Endothelial cell of hepatic sinusoid (primary cell): ENCODE results near the gene TBX6.

Experiments used
- in situ Hi-C: cut with HindIII; loops from 2 replicates; pipeline ENCODE4 v1.10.0; 2017; ENCODE audit warnings: low sequenced_read_pairs

TBX6 gene

GRCh38 chr16:30113711-30114333, 22.1 kb upstream of the TBX6 start:
- in situ Hi-C loops = no loop called here

DNA sequence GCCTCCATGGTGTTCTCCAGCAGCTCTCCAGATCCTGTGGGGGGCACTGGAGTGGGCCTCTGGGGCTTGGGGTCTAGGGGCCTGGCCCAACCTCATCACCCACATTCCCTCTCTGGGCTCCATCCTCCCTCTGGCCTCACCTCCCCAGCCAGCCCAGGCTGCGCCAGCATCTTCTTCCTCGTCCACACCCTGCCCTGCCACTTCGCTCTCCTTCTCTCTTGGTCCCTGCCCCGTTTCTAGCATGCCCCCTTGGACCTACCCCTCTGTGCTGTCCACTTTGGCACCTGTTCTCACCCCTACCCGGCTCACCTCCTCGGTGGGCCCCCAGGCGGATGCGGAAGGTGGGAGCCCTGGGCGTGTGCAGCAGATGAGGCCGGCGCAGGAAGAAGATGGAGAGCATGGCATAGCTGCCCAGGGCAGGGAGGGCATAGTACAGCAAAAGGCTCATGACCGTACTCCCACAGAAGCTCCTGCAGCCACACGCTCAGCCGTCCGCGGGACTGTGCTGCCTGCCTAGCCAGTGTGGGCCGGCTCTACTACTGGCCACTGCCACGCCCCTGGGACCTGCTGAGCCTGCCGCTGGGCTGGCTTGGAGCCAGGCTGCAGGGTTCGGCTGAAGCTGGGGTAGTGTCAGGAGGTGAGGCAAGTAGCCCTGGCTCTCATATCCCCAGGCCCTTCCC, 21.4 kb upstream of the TBX6 start, which contains the start of gene GDPD3:
TSS of gene GDPD3 (minus strand) at position 507 of the 680 bp plus-strand sequence. CDS start at position 448, 59 bp downstream.
- in situ Hi-C loops = no loop called here

DNA sequence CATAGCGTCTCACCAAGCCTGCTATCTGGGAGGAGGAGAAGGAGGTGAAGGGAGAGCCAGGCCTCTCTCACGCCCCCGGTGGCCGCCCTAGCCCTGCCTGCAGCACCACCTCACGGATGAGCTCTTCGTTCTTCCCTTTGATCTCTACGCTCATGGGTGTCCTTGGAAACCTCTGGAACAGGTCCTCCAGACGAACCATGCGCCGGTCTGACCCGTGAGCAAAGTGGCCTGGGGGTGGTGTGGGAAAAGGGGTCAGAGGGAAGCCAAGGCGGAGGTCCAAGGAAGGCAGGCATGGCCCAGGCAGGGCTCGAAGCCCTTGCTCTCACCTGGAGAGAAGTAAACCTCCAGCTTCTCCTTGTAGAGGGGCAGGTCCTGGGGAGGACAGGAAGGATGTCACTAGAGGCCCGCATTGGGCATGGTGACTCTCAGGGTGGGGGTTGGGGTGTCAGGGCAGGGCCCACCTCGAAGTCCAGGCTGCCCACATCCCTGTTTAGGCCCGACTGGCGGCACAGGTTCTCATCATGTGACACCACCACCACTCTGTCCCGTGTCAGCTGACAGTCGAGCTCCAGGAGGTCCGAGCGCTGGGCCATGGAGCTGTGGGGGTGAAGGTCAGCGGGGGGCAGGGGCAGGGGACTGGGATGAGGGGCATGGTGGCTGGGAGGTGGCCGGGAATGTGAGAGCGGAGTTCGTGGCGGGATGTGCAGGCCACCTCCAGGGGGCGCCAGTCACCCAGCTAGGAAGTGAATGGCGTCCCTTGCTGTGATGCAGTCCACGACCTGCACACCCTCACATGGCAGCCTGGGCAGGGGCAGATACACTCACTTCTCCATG, 20.7 kb upstream of the TBX6 start:
- in situ Hi-C loops = no loop called here

DNA sequence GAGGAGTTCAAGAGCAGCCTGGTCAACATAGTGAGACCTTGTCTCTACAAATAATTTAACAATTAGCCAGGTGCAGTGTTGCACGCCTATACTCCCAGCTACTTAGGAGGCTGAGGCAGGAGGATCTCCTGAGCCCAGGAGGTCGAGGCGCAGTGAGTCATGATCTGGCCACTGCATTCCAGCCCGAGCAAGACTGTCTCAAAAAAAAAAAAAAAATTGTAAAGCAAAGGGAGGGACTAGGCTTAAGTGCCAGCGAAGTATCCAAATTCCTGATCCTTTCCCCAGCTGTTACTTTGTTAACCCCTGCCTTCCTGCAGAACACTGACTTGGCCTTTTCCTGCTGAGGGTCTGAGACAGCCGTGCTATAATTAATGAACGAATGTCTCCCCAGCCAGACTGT, 18.9 kb upstream of the TBX6 start:
- in situ Hi-C loops = no loop called here

DNA sequence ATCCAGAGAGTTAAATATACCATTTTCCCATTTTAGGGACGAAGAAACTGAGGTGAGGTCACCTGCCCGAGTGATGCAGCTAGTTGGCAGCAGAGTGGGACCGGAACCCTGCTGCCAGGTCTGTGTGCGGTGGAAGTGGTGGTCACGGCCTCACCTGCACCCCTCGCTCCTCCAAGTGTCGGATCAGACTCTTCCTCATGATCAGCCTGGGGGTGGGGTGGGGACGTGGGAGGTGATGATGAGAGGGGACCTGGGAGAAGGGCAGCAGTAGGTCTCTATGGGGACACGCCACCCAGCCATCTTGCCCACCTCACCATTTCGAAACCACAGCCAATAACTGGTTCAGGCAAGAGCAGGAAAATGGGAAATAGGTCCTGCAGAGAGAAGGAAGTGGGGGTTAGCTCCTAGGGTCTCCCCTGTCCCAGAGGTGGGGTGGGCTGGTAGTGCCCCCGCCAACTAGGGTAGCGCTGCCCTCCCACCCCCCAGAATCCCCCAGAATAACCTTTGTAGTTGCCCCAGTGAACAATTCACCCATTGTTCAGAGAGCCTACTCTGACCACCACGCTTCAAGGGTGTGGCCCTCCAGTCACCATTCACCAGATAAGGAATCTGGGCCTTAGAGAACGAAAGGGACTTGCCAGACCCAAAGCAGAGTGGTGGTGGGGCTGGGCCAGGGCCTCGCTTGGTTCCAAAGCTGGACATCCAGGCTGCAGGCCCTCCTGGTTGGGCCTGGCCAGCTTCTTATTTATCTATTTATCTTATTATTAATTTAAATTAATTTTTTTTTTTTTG, 16.5 kb upstream of the TBX6 start:
- in situ Hi-C loops = no loop called here

DNA sequence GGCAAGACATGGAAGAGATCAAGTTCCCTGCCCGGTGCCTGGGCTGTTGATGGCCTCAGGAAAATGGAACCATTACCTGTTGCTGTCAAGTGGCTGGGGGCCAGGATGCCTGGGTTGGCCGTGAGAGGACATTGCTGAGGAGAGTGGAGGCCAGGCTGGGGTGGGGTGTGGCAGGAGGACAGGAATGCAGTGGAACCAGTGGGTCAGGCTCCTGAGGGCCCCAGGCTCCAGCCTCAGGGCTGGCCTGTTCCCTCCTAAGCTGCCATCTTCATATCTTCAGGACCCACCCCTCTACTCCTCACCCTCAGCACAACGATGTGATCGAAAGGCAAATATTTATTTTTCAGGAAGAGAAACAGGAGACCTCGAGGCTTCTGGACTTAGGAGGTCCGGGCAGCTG, 12.8 kb upstream of the TBX6 start:
- in situ Hi-C loops = no loop called here

GRCh38 chr16:30104090-30104489, 12.4 kb upstream of the TBX6 start:
- in situ Hi-C loops = no loop called here

DNA sequence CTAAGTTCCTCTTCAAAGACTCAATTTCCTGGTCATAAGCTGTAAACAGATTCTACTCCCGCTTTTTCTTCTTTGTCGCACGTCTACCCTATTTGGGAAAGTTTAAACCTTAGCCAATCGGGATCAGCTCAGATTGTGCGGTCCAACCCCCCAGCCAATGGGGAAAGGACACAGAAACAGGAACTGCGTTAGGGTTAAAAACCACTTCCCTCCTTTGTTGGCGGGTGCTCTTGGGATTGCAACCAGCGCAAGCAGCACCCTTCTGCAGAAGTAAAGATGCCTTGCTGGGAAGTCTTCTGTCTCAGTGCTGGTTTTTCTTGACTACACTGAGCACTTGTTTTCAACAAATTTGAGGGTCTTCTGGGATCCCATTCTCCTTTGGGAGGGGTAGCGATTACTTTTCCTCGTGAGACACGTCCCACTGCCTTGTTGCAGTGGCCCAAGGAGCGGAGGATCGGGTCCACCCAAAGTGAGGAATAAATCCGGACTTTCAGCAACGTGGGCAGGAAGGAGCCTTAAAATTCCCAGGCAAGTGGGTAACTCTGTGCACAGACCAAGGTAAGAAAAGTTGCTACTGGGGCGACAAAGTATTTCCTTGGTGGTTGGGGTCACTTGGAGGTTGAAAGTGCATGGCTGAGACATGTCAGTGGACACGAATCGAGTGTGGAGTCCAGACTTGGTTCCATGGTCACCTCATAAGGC, 5.3 kb upstream of the TBX6 start:
- in situ Hi-C loops = no loop called here

- in situ Hi-C loops = no loop called here
These were observed 4.6 kb upstream of the TBX6 start, which contains the start of gene YPEL3 for GRCh38 chr16:30096105-30096861. TSS of gene YPEL3 (minus strand) at chr16:30096213. CDS start at chr16:30095482, 731 bp downstream.

GRCh38 chr16:30095166-30096078, 3.7 kb upstream of the TBX6 start:
- in situ Hi-C loops = no loop called here

DNA sequence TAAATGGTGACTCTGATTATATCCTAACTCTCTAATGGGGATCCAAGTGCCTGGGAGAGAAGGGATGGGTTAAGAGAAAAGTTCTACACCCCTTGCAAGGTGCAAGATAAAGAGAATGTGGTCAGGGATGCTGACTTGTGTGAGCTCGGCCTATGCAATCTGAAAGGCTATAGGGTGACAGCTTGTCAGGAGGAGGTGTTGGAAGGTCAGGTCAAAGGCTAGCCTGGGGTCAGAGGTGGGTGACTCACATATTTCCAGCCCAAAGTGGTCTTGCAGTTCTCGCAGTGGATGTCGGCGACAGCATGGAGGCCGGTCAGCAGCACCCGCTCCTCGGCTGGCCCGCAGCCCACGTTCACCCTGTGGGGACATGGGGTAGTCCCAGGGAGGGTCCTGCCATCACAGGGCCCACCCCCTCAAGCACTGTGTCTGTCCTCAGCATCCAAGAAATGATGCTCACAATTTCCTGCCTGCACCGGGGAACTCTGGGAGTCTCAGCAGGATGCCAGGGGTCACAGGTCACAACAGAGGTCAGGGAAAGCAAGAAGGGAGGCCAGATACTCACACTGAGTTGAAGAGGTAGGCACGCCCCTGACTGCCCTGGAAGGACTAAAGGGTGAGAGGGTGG, 2.9 kb upstream of the TBX6 start:
- in situ Hi-C loops = no loop called here

DNA sequence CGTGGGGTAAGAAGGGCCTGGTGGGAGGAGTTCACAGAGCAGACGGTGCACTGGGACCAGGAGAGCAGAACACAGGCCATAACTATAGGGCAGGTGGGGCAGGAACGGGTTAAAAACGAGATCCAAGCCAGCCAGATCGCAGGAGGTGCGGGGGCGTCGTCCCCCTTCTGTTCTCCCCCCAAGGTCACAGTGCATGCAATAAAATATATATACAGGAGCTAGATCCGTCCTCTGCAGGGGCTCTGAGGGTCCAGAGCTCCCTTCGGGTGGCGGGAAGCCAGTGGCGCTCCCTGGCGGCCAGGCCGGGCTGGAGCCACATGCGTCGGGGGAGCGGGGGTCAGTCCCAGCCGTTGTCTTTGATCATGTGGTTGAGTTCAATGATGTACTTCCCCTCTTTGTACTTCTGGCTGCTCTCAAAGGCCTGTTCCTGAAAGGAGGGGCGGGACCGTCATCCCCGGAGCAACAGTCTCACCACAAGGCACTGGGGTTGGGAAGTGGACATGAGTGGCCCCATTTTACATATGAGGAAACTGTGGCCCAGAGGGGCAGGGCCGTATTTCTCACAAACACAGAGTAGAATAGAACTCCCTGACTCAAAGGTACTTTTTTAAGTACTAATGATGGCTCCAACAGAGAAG, 768 bp upstream of the TBX6 start:
- in situ Hi-C loops = no loop called here

DNA sequence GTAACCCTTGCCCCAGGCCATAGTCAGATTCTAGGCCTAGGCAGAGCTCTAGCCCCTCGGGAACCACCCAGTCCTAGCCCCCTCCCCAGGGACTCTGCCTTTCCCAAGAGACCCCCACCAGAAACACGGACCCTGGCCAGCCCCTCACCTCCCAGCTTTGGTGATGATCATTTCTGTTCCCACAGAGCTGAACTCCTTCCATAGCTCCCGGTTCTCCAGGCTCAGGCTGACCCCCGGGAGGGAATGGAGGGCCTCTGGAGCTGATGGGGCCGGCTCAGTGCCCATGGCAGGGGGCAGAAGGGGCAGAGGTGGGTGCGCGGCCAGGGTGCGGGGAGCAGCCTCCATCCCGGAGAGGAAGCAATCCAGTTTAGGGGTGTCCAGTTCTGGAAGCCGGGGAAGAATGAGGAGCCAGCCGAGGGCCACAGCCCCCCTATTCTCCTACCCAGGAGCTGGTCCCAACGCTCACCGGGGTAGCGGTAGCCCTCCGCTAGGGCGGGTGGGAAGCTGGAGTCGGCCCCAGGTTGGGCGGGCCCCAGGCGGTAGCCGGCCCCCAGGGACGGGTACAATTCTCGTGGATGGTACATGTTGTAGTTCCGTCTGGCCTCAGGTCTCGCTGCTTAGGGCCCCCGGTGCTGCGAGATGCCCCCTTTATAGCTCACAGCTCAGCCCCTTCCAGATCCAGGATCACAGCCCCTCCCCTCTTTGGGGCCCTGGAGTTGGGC, 953 bp downstream of the TBX6 start:
- in situ Hi-C loops = no loop called here

GRCh38 chr16:30088832-30089624, 2.7 kb downstream of the TBX6 start:
- in situ Hi-C loops = no loop called here

DNA sequence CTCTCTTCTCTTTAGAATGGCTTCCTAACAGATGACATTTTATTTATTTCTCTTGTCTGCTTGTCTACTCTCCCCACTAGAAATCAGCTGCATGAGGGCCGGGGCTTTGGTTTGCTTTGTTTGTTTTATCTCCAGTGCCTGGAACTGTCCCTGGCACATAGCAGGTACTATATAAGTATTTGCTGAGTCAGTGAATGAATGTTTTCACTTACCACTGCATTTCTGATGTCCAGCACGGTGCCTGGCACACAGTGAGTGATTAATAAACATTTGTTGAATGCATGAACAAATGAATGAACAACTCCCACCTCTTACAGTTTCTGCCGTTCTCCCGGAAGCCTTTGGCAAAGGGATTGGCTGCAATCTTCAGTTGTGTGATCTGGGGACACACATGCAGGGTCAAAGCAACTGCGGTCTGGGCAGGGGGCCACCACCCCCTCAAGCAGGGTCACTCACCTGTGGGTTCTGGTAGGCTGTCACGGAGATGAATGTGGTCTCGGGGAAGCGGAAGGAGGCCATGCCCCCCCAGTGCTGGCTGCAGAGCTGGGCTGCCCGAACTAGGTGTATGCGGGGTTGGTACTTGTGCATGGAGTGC, 3.4 kb downstream of the TBX6 start:
- in situ Hi-C loops = no loop called here
